Transverse colon (tissue), 4 donors: ENCODE data around the gene HS3ST4. TPM values are rescaled to one million over a fixed set of nuclear protein-coding genes. Genes with fewer than 3 reads are reported as not detected.

Experiments used
- DNase-seq: peaks from one replicate; pipeline ENCODE4 v3.0.0-alpha.2; 2019
- H3K27ac ChIP-seq, 4 donors: fragments of 200-600 bp; sonication (generic); 2 replicates each; pipeline ENCODE4 v1.5.1; 2016 to 2018; ENCODE audit warnings: inconsistent platforms in 4 of 4
- H3K27me3 ChIP-seq: fragments of 200-600 bp; sonication (generic); 2 replicates; pipeline ENCODE4 v1.5.1; 2017; ENCODE audit warnings: inconsistent platforms
- H3K36me3 ChIP-seq, 4 donors: fragments of 200-600 bp; sonication (generic); 2 replicates each; pipeline ENCODE4 v1.5.1; 2017 to 2019; ENCODE audit warnings: inconsistent platforms in 4 of 4
- H3K4me1 ChIP-seq, 4 donors: fragments of 200-600 bp; sonication (generic); 2 replicates each; pipeline ENCODE4 v1.5.1; 2017 to 2020; ENCODE audit warnings: inconsistent platforms in 4 of 4
- H3K4me3 ChIP-seq, 4 donors: fragments of 200-600 bp; sonication (generic); 1 replicate in 1 of 4; 2 replicates in 3 of 4; pipeline versions ENCODE4 v1.5.1 to v1.6.1; 2017 to 2019; ENCODE audit warnings: inconsistent platforms in 4 of 4
- H3K9me3 ChIP-seq, 2 donors: fragments of 200-600 bp; sonication (generic); 2 replicates each; pipeline ENCODE4 v1.5.1; 2017 to 2019; ENCODE audit warnings: inconsistent platforms in 2 of 2
- CTCF ChIP-seq, 5 experiments: fragments of 200-600 bp in 3 of 5; fragments of 450-650 bp in 2 of 5; sonication (generic) in 3 of 5; IDR thresholded peaks; 1 replicate in 2 of 5; 2 replicates in 3 of 5; pipeline ENCODE4 v1.5.1; 2016 to 2017; ENCODE audit warnings: antibody characterized with exemption in 5 of 5, inconsistent platforms in 3 of 5, mild to moderate bottlenecking in 2 of 5, moderate library complexity in 1 of 5
- EP300 ChIP-seq: sonication (generic); formaldehyde crosslinking; IDR thresholded peaks from one replicate; pipeline ENCODE4 v1.6.1; 2017; ENCODE audit warnings: antibody characterized with exemption, low read depth
- POLR2A ChIP-seq: fragments of 450-650 bp; IDR thresholded peaks from one replicate; pipeline ENCODE4 v1.6.1; 2016; ENCODE audit warnings: antibody characterized with exemption, mild to moderate bottlenecking, moderate library complexity
- POLR2AphosphoS5 ChIP-seq, 3 donors: sonication (generic); formaldehyde crosslinking; IDR thresholded peaks; one replicate each; pipeline ENCODE4 v1.6.1; 2016; ENCODE audit warnings: antibody characterized with exemption in 3 of 3
- WGBS, 2 donors: methylation state at CpG; one replicate each; pipeline ENCODE4 v1.1.5; 2018; ENCODE audit warnings: low coverage in 1 of 2; 5-methylcytosine and 5-hydroxymethylcytosine counted together
- in situ Hi-C, 4 donors: fragments of 200-750 bp; cut with MboI; loops; one replicate each; pipeline versions ENCODE4 v1.15.0 to v1.15.1; 2017; ENCODE audit warnings: low sequenced_read_pairs in 3 of 4, low pct_ligation_motif_present in 1 of 4, low pct_unique_long_range_greater_than_20kb in 1 of 4
- intact Hi-C: fragments of 100-400 bp; cut with DNase I; formaldehyde crosslinking; loops from one replicate; pipeline ENCODE4 v1.15.1; 2023; ENCODE audit warnings: low total_unique reads
- total RNA-seq, 4 donors: library from RNA; depleted of rRNA; stranded (reverse); fragments of >200 nt; gene quantifications; one replicate each; pipeline ENCODE4 v1.1.0, GENCODE V29; 2016

The HS3ST4 gene
- total RNA-seq, 4 donors from 2014 or later: not detected

- no peak for DNase-seq
- no peak overlapping the region for H3K27ac ChIP-seq
- no peaks in the 10 kb centered on the region for H3K9me3 ChIP-seq
- no peak overlapping the region for H3K4me3 ChIP-seq
- 73 to 74% methylated on average over 5 of the region's 5 CpGs for WGBS, 2 donors
- no peak for TF ChIP-seq POLR2A
- TF ChIP-seq POLR2AphosphoS5 (IDR thresholded peaks at IDR 0.05): no peak
- TF ChIP-seq EP300: no peak
- no peak for TF ChIP-seq CTCF (IDR thresholded peaks at IDR 0.05)
- no peaks in the 10 kb centered on the region for H3K4me1 ChIP-seq
- no peaks in the 10 kb centered on the region for H3K27me3 ChIP-seq
- H3K36me3 ChIP-seq: no peaks in the 10 kb centered on the region
- intact Hi-C loops: no loop called here
- in situ Hi-C loops: no loop called here
These were observed 466.5 kb downstream of the HS3ST4 start for GRCh38 chr16:26158142-26158759.

DNA sequence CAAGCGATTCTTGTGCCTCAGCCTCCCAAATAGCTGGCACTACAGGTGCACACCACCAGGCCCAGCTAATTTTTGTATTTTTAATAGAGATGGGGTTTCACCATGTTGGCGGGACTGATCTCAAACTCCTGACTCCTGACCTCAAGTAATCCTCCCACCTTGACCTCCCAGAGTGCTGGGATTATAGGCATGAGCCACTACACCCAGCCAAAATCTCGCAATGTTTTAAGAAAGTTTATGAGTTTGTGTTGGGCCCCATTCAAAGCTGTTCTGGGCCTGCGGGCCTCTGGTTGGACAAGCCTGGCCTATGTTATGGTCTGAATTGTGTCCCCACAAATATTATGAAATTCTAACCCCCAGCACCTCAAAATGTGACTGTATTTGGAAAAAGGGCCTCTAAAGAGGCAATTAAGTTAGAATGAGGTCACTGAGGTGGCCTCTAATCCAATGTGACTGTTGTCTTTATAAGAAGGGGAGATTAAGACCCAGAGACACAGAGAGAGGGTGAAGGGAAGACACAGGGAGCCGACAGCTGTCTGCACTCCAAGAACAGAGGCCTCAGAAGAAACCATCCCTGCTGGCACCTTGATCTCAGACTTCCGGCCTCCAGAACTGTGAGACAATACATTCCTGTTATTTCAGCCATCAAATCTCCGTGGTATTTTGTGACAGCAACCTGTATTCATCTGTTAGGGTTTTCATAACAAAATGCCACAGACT, 469.9 kb downstream of the HS3ST4 start:
- intact Hi-C loops (no loop called here), in situ Hi-C loops (no loop called here)
- Histone ChIP-seq H3K36me3 (no peaks in the 10 kb centered on the region), H3K27ac (no peak overlapping the region), H3K27me3 (no peaks in the 10 kb centered on the region), H3K4me1 (no peaks in the 10 kb centered on the region), H3K4me3 (no peak overlapping the region), H3K9me3 (no peaks in the 10 kb centered on the region)
- WGBS, 2 donors: 69 to 78% methylated on average over 5 to 6 of the region's 7 CpGs
- no peak for DNase-seq
- TF ChIP-seq CTCF (IDR thresholded peaks at IDR 0.05) (no peak), POLR2A (no peak), EP300 (no peak), POLR2AphosphoS5 (IDR thresholded peaks at IDR 0.05) (no peak)

DNA sequence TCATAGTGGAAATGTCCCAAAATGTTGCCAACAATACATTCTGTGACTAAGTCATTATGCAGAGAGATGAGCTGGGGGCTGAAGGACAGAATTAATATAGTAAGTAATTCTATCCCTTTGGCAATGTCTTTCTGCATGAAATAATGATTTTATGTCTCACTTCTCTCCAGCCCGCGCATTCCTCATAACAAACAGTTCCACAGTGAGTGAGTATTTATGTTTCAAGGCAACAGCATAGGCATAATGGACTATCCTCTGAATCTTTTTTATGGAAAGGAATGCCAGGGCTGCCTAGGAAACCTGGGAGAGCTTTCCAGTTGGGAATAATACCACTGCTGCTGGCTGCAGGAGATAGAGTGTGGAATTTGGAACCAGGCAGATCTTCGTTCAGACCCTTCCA, 477.7 kb downstream of the HS3ST4 start:
- H3K36me3 ChIP-seq: no peaks in the 10 kb centered on the region
- in situ Hi-C loops: no loop called here
- no peak for DNase-seq
- no peak overlapping the region for H3K4me3 ChIP-seq
- WGBS, 2 donors: 57 to 69% methylated on average over 3 of the region's 3 CpGs
- no peaks in the 10 kb centered on the region for H3K27me3 ChIP-seq
- no peak overlapping the region for H3K27ac ChIP-seq
- TF ChIP-seq POLR2AphosphoS5 (IDR thresholded peaks at IDR 0.05): no peak
- TF ChIP-seq POLR2A: no peak
- intact Hi-C loops: no loop called here
- H3K9me3 ChIP-seq: no peaks in the 10 kb centered on the region
- H3K4me1 ChIP-seq: no peaks in the 10 kb centered on the region

- intact Hi-C loops: no loop called here
These were observed 484.2 kb downstream of the HS3ST4 start for GRCh38 chr16:26175944-26176343.

More at GRCh38 chr16:26175944-26176343, 484.2 kb downstream of the HS3ST4 start:
- Histone ChIP-seq H3K9me3 (no peaks in the 10 kb centered on the region), H3K27me3 (no peaks in the 10 kb centered on the region), H3K36me3 (no peaks in the 10 kb centered on the region), H3K4me1 (no peaks in the 10 kb centered on the region), H3K4me3 (no peak overlapping the region), H3K27ac (no peak overlapping the region)
- in situ Hi-C loops: no loop called here
- TF ChIP-seq EP300 (no peak), POLR2A (no peak), CTCF (IDR thresholded peaks at IDR 0.05) (no peak), POLR2AphosphoS5 (IDR thresholded peaks at IDR 0.05) (no peak)
- WGBS, 2 donors: 31 to 46% methylated on average over 4 of the region's 4 CpGs
- DNase-seq: no peak
